NCI-H128 (cell line): ENCODE measurements around the gene MINDY4.

Experiments used
- DNase-seq: peaks from one replicate; lab custom pipeline; 2025; ENCODE audit not compliant: unreplicated experiment; lab: John Stamatoyannopoulos, UW

MINDY4 gene

DNA sequence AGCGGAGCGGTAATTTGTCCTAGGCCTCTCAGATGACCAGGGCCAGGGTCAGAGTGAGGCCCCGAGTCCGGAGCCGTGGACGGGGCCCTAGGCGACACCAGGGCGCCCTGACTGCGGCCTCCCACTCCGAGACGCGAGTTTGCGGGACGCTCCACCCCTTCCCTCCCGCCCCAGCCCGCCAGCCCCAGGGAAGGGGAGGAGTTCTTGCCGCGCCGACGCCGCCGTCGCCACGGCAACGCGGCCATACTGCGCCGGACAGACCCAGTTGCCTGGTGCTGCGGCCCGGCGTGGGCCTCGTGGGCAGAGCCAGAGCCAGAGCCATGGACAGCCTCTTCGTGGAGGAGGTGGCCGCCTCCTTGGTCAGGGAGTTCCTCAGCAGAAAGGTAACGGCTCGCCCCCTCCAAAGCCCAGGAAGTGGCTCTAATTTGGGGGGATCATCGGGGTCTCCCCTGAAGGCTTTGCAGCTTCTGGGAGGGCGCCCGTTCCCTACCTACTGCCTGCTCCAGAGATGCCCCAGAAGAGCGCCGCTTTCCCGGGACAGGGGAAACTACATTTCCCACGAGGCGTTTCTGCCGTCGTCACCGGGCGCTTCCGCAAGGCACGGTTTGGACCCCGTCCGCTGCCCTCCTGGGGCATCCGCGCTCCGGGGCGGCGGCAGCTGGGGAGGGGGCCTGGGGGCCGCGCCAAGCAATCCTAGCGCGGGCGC is at the start of gene MINDY4:
Gene MINDY4, plus strand, starts transcription at position 244 of the 706 bp plus-strand sequence. Its CDS starts 77 bp downstream, at position 321.
- peak; percentile 22 for DNase-seq

DNA sequence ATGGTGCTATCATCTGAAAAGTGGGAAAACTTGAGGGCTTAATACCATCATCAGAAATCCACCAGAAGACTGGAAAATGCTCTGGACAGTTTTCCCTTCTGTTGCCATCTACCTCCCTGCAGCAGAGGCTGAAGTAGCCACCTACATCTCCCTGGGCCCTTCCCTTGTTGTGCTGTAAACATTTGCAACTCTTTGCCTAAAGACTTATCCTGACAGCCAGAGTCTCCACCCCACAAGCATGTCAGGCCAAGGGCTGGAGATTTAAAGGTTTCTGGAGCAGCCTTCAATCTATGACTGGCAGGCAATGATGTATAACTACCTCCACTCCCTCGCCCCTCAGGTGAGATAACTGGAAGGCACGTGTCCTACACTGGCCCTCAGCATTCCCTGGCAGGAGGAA is 49.0 kb upstream of the MINDY4 start:
- no peak for DNase-seq

DNA sequence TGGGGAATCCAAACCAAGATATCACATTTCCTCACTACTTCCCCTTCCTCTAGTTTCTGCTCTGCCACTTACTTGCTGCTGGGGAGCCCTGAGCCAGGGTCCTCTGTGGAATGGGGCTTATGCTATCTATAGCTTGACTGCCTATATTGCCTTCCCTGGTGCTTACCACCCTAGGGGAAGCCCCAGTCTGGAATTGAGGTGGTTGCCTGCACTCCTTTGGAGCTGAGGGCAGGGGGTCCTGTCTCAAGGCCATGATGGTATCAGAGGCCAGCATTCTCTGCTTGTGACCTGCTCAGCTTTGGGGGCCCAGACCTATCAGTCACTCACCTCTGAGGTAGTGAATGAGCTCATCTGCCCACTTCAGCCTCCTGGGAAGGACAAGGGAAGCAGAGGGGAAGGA is 48.5 kb upstream of the MINDY4 start:
- no peak for DNase-seq

- DNase-seq: no peak
Measured at GRCh38 chr7:30723776-30724175, 47.4 kb upstream of the MINDY4 start.

DNA sequence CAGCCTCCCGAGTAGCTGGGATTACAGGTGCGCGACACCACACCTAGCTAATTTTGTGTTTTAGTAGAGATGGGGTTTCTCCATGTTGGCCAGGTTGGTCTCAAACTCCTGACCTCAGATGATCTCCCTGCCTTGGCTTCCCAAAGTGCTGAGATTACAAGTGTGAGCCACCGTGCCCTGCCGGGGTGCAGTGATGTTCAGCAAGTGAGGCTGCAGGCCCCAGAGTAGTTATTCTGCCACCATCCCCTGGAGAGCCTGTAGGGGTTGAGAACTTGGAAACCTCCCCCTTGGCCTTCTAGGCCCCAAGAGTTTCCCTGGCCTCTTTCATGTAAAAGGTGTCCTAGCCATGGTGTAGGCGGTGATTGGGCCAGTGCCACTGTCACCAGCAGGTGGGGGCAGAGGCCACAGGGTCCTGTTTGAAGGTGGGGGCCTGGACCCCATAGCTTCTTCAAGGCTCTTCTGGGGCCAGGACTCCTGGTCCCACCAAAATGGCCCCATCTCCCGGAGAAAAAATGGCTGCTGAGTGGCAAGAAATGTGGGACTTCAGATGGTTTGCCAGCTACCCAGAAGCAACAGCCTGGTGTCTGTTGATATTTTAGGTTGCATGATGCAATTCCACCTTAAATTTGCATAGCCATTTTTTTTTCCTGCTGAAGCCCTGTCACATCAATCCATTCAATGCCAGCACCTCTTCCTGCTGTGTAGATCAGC is 44.8 kb upstream of the MINDY4 start:
- DNase-seq: no peak

- DNase-seq: no peak
Measured at GRCh38 chr7:30727061-30727945, 43.9 kb upstream of the MINDY4 start.

- DNase-seq: no peak
Measured at GRCh38 chr7:30728591-30729100, 42.6 kb upstream of the MINDY4 start.

DNA sequence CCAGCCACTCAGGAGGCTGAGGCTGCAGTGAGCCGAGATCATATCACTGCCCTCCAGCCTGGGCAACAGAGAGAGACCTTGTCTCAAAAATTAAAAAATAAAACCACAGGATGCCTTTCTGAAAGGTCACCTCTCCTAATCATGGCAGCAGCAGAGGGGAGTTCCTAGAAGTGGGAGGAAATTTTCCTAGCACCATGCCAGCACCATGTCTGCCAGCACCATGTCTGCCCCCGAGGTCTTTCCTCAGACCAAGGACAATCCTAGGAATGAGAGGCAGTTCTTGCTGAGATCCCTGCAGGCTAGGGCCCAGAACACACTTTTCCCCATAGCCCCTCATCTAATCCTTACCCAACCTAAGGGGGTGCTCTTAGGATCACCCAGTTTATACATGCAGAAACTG is 41.6 kb upstream of the MINDY4 start:
- DNase-seq: no peak

GRCh38 chr7:30730097-30730496 is 41.1 kb upstream of the MINDY4 start:
- DNase-seq: no peak

GRCh38 chr7:30730996-30731395 is 40.2 kb upstream of the MINDY4 start:
- no peak for DNase-seq

- no peak for DNase-seq
Measured at GRCh38 chr7:30731581-30731980, 39.6 kb upstream of the MINDY4 start.

DNA sequence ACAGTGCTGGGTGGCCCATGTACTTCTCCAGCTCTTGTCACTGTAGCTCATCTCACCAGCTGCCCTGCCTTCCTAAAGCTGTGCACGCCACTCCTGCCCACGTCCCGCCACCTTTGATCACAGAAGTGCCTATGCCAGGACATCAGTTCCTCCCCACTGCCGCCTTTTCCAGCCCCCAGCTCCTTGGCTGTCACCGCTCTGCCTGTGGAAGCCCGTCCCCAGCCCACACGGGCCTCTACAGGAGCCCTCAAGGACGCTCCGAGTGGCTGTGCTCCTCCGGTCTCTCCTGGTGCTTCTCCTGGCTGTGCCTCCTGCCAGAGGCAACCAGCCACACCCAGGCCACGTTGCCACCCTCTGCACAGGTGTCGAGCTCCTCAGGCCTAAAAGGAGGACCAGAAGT is 38.6 kb upstream of the MINDY4 start:
- DNase-seq: no peak

DNA sequence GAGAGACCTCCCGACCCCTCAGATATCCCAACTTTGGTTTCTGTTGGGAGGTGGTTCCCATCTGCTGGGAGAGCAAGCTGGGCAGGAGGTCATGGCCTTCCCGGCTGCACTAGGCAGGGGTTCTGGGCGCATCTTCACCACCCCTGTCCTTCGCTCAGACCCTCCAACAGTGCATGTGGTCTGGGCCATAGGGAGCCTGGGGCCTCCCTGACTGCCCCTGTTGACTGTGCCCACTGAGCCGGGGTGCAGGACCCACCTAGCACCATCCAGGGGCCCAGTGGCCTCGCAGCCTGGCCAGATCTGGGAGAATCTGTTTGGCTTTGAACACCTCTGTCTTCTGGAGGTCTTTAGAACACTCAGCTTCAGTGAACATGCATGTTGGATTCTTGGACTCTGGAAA is 38.0 kb upstream of the MINDY4 start:
- DNase-seq: no peak

- no peak for DNase-seq
Measured at GRCh38 chr7:30733691-30734090, 37.5 kb upstream of the MINDY4 start.

- no peak for DNase-seq
Measured at GRCh38 chr7:30734497-30734896, 36.7 kb upstream of the MINDY4 start.

- DNase-seq: no peak
Measured at GRCh38 chr7:30735631-30736030, 35.6 kb upstream of the MINDY4 start.

- no peak for DNase-seq
Measured at GRCh38 chr7:30736291-30736690, 34.9 kb upstream of the MINDY4 start.

DNA sequence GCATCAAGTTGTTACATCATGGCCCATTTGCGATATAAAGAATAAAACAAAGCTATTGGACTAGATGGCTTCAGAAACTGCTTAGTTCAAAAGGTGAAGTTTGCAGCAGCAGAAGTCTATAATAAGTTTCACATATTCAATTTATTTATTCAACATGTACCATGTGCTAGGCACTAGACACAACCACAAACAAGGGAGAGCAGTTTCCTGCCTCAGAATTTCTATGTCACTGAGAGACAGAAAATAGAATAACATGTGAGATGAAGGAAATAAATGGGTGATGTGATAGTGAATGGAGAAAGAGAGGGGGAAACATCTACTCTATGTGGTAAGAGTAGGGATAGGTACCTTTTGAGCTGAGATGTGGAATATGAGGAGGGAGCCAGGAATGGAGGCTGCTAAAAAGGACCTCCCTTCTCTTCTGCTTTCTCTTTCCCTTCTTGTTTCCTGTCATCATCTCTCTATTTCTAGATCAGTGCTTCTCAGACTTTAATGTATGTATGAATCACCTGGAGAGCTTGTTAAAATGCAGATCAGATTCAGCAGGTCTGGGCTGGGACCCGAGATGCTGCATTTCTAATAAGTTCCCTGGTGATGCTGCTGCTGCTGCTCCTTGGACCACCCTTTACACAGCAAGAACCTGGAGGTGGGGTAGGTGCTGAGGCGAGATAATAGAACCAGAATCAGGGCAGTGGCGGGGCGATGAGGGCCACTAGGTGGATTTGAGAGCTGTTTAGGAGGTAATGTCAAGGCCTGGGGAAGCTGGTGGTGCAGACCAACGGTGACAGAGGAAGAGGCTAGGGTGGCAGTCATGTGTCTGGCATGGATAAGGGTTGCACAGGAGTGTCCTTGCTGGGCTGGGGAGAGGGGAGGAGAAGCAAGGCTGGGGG is 32.9 kb upstream of the MINDY4 start:
- no peak for DNase-seq

DNA sequence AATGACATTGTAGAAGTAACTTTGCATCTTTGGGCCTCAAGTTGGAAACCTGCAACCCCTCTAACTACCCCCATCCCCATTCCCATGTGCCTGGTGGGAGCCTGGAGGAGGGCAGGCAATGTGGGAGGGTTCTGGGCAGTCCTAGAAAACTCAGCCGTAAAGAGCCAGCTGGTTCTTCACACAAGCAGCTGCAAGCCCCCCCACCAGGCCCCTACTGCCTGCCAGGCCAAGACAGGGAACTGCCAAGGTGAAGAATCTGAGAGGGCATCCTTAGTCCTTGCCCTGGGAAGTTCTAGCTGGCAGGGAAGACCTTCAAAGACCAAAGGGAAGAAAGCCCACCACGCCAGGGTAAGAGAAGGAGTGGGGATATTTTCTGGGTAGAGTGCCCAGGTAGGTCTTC is 31.5 kb upstream of the MINDY4 start:
- no peak for DNase-seq

GRCh38 chr7:30740417-30741181 is 30.6 kb upstream of the MINDY4 start:
- DNase-seq: peak; percentile 26
